Testis (tissue), 2 donors: Measurements from ENCODE around the gene GATA2.

Source experiments
- POLR2A ChIP-seq: fragments of 450-650 bp; IDR thresholded peaks from one replicate; pipeline ENCODE4 v1.6.1; 2017; ENCODE audit warnings: antibody characterized with exemption, mild to moderate bottlenecking, moderate library complexity
- TF ChIP-seq, protein P1 (sequence below), 3 experiments: fragments of 450-650 bp in 2 of 3; fragments of 200-600 bp in 1 of 3; sonication (generic) in 1 of 3; IDR thresholded peaks; one replicate each; pipeline ENCODE4 v1.5.1; 2016 to 2019; ENCODE audit warnings: antibody characterized with exemption in 3 of 3, mild to moderate bottlenecking in 2 of 3, moderate library complexity in 1 of 3

DNA sequence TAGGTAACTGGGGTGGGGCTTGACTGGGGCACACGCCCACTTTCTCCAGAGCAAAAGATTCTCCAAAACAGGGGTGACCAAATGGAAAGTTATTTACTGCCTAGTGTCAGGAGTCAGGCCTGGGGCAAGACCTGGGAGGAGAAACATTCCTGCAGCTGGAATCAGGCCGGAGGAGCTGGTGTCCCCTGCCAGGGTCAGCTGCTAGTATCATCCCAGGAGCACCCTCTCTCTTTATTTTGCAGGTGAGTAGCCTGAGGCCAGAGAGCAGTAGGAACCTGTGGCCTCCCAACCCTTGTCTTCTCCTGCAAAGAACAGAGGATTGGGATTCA lies 59.2 kb downstream of the GATA2 start:
- TF ChIP-seq, protein P1, sequence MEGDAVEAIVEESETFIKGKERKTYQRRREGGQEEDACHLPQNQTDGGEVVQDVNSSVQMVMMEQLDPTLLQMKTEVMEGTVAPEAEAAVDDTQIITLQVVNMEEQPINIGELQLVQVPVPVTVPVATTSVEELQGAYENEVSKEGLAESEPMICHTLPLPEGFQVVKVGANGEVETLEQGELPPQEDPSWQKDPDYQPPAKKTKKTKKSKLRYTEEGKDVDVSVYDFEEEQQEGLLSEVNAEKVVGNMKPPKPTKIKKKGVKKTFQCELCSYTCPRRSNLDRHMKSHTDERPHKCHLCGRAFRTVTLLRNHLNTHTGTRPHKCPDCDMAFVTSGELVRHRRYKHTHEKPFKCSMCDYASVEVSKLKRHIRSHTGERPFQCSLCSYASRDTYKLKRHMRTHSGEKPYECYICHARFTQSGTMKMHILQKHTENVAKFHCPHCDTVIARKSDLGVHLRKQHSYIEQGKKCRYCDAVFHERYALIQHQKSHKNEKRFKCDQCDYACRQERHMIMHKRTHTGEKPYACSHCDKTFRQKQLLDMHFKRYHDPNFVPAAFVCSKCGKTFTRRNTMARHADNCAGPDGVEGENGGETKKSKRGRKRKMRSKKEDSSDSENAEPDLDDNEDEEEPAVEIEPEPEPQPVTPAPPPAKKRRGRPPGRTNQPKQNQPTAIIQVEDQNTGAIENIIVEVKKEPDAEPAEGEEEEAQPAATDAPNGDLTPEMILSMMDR (IDR thresholded peaks at IDR 0.05): no peak
- TF ChIP-seq POLR2A: no peak
